ENCODE results near the gene RSPH6A.

- TF ChIP-seq, protein P1, sequence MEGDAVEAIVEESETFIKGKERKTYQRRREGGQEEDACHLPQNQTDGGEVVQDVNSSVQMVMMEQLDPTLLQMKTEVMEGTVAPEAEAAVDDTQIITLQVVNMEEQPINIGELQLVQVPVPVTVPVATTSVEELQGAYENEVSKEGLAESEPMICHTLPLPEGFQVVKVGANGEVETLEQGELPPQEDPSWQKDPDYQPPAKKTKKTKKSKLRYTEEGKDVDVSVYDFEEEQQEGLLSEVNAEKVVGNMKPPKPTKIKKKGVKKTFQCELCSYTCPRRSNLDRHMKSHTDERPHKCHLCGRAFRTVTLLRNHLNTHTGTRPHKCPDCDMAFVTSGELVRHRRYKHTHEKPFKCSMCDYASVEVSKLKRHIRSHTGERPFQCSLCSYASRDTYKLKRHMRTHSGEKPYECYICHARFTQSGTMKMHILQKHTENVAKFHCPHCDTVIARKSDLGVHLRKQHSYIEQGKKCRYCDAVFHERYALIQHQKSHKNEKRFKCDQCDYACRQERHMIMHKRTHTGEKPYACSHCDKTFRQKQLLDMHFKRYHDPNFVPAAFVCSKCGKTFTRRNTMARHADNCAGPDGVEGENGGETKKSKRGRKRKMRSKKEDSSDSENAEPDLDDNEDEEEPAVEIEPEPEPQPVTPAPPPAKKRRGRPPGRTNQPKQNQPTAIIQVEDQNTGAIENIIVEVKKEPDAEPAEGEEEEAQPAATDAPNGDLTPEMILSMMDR (IDR thresholded peaks at IDR 0.05), result peak; percentile 47 to 72 (median 56)
- TF ChIP-seq EP300 (IDR thresholded peaks at IDR 0.05), result no peak
- no peak for TF ChIP-seq POLR2A (IDR thresholded peaks at IDR 0.05)
Measured at GRCh38 chr19:45779231-45780145, 35.6 kb downstream of the RSPH6A start.
